ENCODE results near the gene VPS39.

The VPS39 gene

GRCh38 chr15:42190370-42190769, 17.7 kb downstream of the VPS39 start:
- Histone ChIP-seq H3K4me1 (ENCODE audit: insufficient read depth, low read length) (no peaks in the 10 kb centered on the region), H3K4me3 (ENCODE audit: low read length) (no peak overlapping the region), H3K36me3 (ENCODE audit: insufficient read depth, low read length) (peaks cover 56% of the 10 kb centered on the region), H2AFZ (ENCODE audit: low read depth, low read length) (no peak overlapping the region), H3K9me3 (ENCODE audit: low read length) (no peaks in the 10 kb centered on the region), H3K27me3 (ENCODE audit: insufficient read depth, low read length) (no peaks in the 10 kb centered on the region)

GRCh38 chr15:42185801-42186200, 22.3 kb downstream of the VPS39 start:
- H3K36me3 ChIP-seq (ENCODE audit: insufficient read depth, low read length), result peaks cover 76% of the 10 kb centered on the region
- H3K27me3 ChIP-seq (ENCODE audit: insufficient read depth, low read length), result no peaks in the 10 kb centered on the region
- no peaks in the 10 kb centered on the region for H3K4me1 ChIP-seq (ENCODE audit: insufficient read depth, low read length)
- no peaks in the 10 kb centered on the region for H3K9me3 ChIP-seq (ENCODE audit: low read length)
- no peak overlapping the region for H2AFZ ChIP-seq (ENCODE audit: low read depth, low read length)
- no peak overlapping the region for H3K4me3 ChIP-seq (ENCODE audit: low read length)

DNA sequence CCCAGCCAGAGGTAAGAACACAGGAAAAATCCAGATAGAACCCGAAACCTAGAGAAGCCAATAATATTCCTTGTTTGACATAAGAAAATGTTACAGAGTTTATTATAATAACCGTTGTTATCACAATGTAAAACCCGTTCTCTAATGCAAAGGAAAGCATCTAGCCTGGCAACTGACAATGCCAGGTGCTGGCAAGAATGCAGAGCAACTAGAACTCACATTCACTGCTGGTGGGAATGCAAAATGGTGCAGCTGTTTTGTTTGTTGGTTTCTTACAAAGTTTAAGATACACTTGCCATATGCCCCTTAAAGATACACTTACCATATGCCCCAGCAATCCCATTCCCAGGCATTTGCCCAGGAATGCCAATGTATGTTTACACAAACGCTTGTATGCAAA, 23.4 kb downstream of the VPS39 start:
- Histone ChIP-seq H2AFZ (ENCODE audit: low read depth, low read length) (no peak overlapping the region), H3K4me1 (ENCODE audit: insufficient read depth, low read length) (no peaks in the 10 kb centered on the region), H3K9me3 (ENCODE audit: low read length) (no peaks in the 10 kb centered on the region), H3K4me3 (ENCODE audit: low read length) (no peak overlapping the region), H3K36me3 (ENCODE audit: insufficient read depth, low read length) (peaks cover 78% of the 10 kb centered on the region), H3K27me3 (ENCODE audit: insufficient read depth, low read length) (no peaks in the 10 kb centered on the region)

DNA sequence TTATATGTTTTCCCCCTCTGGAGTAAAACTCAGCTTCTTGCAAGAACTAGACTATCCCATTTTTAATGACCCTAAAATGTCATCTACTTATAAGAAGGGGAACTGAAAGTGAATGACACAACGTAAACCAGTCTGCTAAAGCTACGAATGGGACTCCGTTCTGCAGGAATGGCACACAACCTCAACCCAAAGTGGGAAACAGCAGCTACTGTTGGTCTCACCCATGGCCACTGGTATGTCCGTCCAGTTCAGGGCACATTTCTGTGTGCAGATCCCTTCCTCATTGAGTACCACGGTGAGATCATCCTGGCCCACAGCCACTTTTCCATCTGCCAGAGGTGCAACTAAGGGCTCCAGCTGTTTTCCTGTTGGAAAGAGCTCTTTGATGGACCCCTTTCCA, 23.8 kb downstream of the VPS39 start:
- H3K27me3 ChIP-seq (ENCODE audit: insufficient read depth, low read length), result no peaks in the 10 kb centered on the region
- H3K9me3 ChIP-seq (ENCODE audit: low read length), result no peaks in the 10 kb centered on the region
- H3K4me1 ChIP-seq (ENCODE audit: insufficient read depth, low read length), result no peaks in the 10 kb centered on the region
- no peak overlapping the region for H2AFZ ChIP-seq (ENCODE audit: low read depth, low read length)
- H3K4me3 ChIP-seq (ENCODE audit: low read length), result no peak overlapping the region
- peaks cover 81% of the 10 kb centered on the region for H3K36me3 ChIP-seq (ENCODE audit: insufficient read depth, low read length)

GRCh38 chr15:42182961-42183360, 25.1 kb downstream of the VPS39 start:
- H3K27me3 ChIP-seq (ENCODE audit: insufficient read depth, low read length), result no peaks in the 10 kb centered on the region
- no peaks in the 10 kb centered on the region for H3K4me1 ChIP-seq (ENCODE audit: insufficient read depth, low read length)
- peaks cover 82% of the 10 kb centered on the region for H3K36me3 ChIP-seq (ENCODE audit: insufficient read depth, low read length)
- no peak overlapping the region for H2AFZ ChIP-seq (ENCODE audit: low read depth, low read length)
- H3K4me3 ChIP-seq (ENCODE audit: low read length), result no peak overlapping the region
- H3K9me3 ChIP-seq (ENCODE audit: low read length), result no peaks in the 10 kb centered on the region

GRCh38 chr15:42182328-42182886, 25.7 kb downstream of the VPS39 start:
- Histone ChIP-seq H3K4me3 (ENCODE audit: low read length) (no peak overlapping the region), H3K36me3 (ENCODE audit: insufficient read depth, low read length) (peaks cover 79% of the 10 kb centered on the region), H3K9me3 (ENCODE audit: low read length) (no peaks in the 10 kb centered on the region), H3K27me3 (ENCODE audit: insufficient read depth, low read length) (no peaks in the 10 kb centered on the region), H3K4me1 (ENCODE audit: insufficient read depth, low read length) (no peaks in the 10 kb centered on the region), H2AFZ (ENCODE audit: low read depth, low read length) (no peak overlapping the region)

- peaks cover 76% of the 10 kb centered on the region for H3K36me3 ChIP-seq (ENCODE audit: insufficient read depth, low read length)
- H3K4me1 ChIP-seq (ENCODE audit: insufficient read depth, low read length), result no peaks in the 10 kb centered on the region
- H3K27me3 ChIP-seq (ENCODE audit: insufficient read depth, low read length), result no peaks in the 10 kb centered on the region
- H2AFZ ChIP-seq (ENCODE audit: low read depth, low read length), result no peak overlapping the region
- H3K9me3 ChIP-seq (ENCODE audit: low read length), result no peaks in the 10 kb centered on the region
- H3K4me3 ChIP-seq (ENCODE audit: low read length), result no peak overlapping the region
Measured at GRCh38 chr15:42178056-42178455, 30.0 kb downstream of the VPS39 start.

DNA sequence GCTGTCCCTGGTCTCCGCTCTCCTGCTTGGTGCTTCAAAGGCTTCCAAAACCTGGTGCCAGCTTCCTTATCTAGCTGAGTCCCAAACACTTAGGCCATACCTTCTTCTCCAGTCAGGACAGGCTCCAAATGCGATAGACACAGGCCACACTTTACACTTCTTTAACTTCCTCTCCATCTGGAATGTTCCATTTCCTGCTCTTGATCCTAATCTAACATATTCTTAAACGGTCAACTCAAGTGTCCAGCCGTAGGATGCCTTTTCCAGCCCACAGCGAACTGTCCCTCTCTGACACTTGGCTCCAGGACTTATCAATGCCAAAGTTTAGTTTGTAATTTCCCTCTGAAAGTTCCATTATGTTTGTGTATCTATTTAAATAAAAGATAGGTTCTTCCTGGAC, 32.4 kb downstream of the VPS39 start:
- no peaks in the 10 kb centered on the region for H3K9me3 ChIP-seq (ENCODE audit: low read length)
- peaks cover 82% of the 10 kb centered on the region for H3K36me3 ChIP-seq (ENCODE audit: insufficient read depth, low read length)
- no peak overlapping the region for H2AFZ ChIP-seq (ENCODE audit: low read depth, low read length)
- H3K27me3 ChIP-seq (ENCODE audit: insufficient read depth, low read length), result no peaks in the 10 kb centered on the region
- no peaks in the 10 kb centered on the region for H3K4me1 ChIP-seq (ENCODE audit: insufficient read depth, low read length)
- H3K4me3 ChIP-seq (ENCODE audit: low read length), result no peak overlapping the region

GRCh38 chr15:42172475-42172874, 35.6 kb downstream of the VPS39 start:
- Histone ChIP-seq H3K27me3 (ENCODE audit: insufficient read depth, low read length) (no peaks in the 10 kb centered on the region), H2AFZ (ENCODE audit: low read depth, low read length) (no peak overlapping the region), H3K4me1 (ENCODE audit: insufficient read depth, low read length) (no peaks in the 10 kb centered on the region), H3K9me3 (ENCODE audit: low read length) (no peaks in the 10 kb centered on the region), H3K36me3 (ENCODE audit: insufficient read depth, low read length) (peaks cover 78% of the 10 kb centered on the region), H3K4me3 (ENCODE audit: low read length) (no peak overlapping the region)

GRCh38 chr15:42171795-42172194, 36.3 kb downstream of the VPS39 start:
- no peaks in the 10 kb centered on the region for H3K4me1 ChIP-seq (ENCODE audit: insufficient read depth, low read length)
- H2AFZ ChIP-seq (ENCODE audit: low read depth, low read length), result no peak overlapping the region
- no peaks in the 10 kb centered on the region for H3K9me3 ChIP-seq (ENCODE audit: low read length)
- no peak overlapping the region for H3K4me3 ChIP-seq (ENCODE audit: low read length)
- peaks cover 79% of the 10 kb centered on the region for H3K36me3 ChIP-seq (ENCODE audit: insufficient read depth, low read length)
- H3K27me3 ChIP-seq (ENCODE audit: insufficient read depth, low read length), result no peaks in the 10 kb centered on the region

DNA sequence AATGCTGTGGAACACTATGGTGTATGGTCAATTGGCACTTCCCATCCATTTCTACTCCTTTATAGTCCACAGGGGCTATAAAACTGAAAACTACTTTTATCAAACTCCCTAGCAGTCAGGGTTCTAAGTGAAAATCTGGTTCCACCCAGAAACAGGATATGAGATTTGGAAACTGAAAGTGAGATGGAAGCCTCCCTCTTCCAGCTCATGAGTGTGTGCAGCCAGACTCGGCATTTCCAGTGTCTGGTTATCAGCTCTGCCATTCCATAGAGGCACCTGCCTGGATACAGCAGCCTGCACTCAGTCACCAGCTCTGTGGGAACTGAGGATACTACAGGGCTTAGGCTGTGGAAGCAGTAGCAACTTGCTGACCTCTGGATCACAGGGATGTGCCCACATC, 37.0 kb downstream of the VPS39 start:
- H3K9me3 ChIP-seq (ENCODE audit: low read length), result no peaks in the 10 kb centered on the region
- no peaks in the 10 kb centered on the region for H3K27me3 ChIP-seq (ENCODE audit: insufficient read depth, low read length)
- H3K4me1 ChIP-seq (ENCODE audit: insufficient read depth, low read length), result no peaks in the 10 kb centered on the region
- H2AFZ ChIP-seq (ENCODE audit: low read depth, low read length), result no peak overlapping the region
- no peak overlapping the region for H3K4me3 ChIP-seq (ENCODE audit: low read length)
- peaks cover 83% of the 10 kb centered on the region for H3K36me3 ChIP-seq (ENCODE audit: insufficient read depth, low read length)

- H3K4me3 ChIP-seq (ENCODE audit: low read length), result no peak overlapping the region
- H3K4me1 ChIP-seq (ENCODE audit: insufficient read depth, low read length), result no peaks in the 10 kb centered on the region
- peaks cover 87% of the 10 kb centered on the region for H3K36me3 ChIP-seq (ENCODE audit: insufficient read depth, low read length)
- H3K27me3 ChIP-seq (ENCODE audit: insufficient read depth, low read length), result no peaks in the 10 kb centered on the region
- no peaks in the 10 kb centered on the region for H3K9me3 ChIP-seq (ENCODE audit: low read length)
- no peak overlapping the region for H2AFZ ChIP-seq (ENCODE audit: low read depth, low read length)
Measured at GRCh38 chr15:42166225-42166940, 41.7 kb downstream of the VPS39 start.

- H3K36me3 ChIP-seq (ENCODE audit: insufficient read depth, low read length), result peaks cover 90% of the 10 kb centered on the region
- H3K27me3 ChIP-seq (ENCODE audit: insufficient read depth, low read length), result no peaks in the 10 kb centered on the region
- no peak overlapping the region for H2AFZ ChIP-seq (ENCODE audit: low read depth, low read length)
- H3K4me1 ChIP-seq (ENCODE audit: insufficient read depth, low read length), result no peaks in the 10 kb centered on the region
- H3K4me3 ChIP-seq (ENCODE audit: low read length), result no peak overlapping the region
- H3K9me3 ChIP-seq (ENCODE audit: low read length), result no peaks in the 10 kb centered on the region
Measured at GRCh38 chr15:42165106-42165505, 43.0 kb downstream of the VPS39 start.

Measured in neuron (in vitro differentiated cells).